A549 (cell line): ENCODE data around the gene DCAF15.

Experiments
- BCL3 ChIP-seq: fragments of >200 bp; sonication (Bioruptor Twin); formaldehyde crosslinking; IDR thresholded peaks from 3 replicates; pipeline ENCODE4 v1.6.1; 2016
- CBX8 ChIP-seq: fragments of 200-600 bp; sonication (generic); IDR thresholded peaks from 2 replicates; pipeline ENCODE4 v1.6.1; 2016
- CTCF ChIP-seq: fragments of >200 bp; sonication (Bioruptor Twin); formaldehyde crosslinking; IDR thresholded peaks from 3 replicates; pipeline ENCODE4 v1.5.1; 2016
- EP300 ChIP-seq, 2 experiments: fragments of >200 bp; sonication (Bioruptor Twin); formaldehyde crosslinking; IDR thresholded peaks; 2 replicates in 1 of 2; 3 replicates in 1 of 2; pipeline ENCODE4 v1.6.1; 2016 to 2017
- ESRRA ChIP-seq: fragments of 150-350 bp; IDR thresholded peaks from 2 replicates; pipeline ENCODE4 v1.6.1; 2014; ENCODE audit warnings: mild to moderate bottlenecking, low read length, borderline replicate concordance
- MYC ChIP-seq: IDR thresholded peaks from 2 replicates; pipeline ENCODE4 v1.6.1; 2012; ENCODE audit warnings: mild to moderate bottlenecking, inconsistent platforms, low read length, improper control_type of control experiment, borderline replicate concordance
- POLR2A ChIP-seq: IDR thresholded peaks from 2 replicates; pipeline ENCODE4 v1.6.1; 2012; ENCODE audit warnings: mild to moderate bottlenecking, low read length
- RAD21 ChIP-seq, 2 experiments: fragments of >200 bp in 1 of 2; sonication (Bioruptor Twin) in 1 of 2; formaldehyde crosslinking in 1 of 2; IDR thresholded peaks in 1 of 2; conservative IDR thresholded peaks in 1 of 2; 2 replicates in 1 of 2; 3 replicates in 1 of 2; pipeline ENCODE4 v1.6.1; 2012 to 2018; ENCODE audit warnings: inconsistent platforms in 1 of 2
- RCOR1 ChIP-seq: fragments of 150-350 bp; IDR thresholded peaks from 2 replicates; pipeline ENCODE4 v1.6.1; 2014; ENCODE audit warnings: antibody characterized with exemption, low read length, low read depth
- RFX5 ChIP-seq: fragments of 450-650 bp; IDR thresholded peaks from 2 replicates; pipeline ENCODE4 v1.7.1; 2014; ENCODE audit warnings: antibody characterized with exemption, mild to moderate bottlenecking, moderate library complexity
- USF2 ChIP-seq: fragments of 450-650 bp; IDR thresholded peaks from 2 replicates; pipeline ENCODE4 v1.6.1; 2014; ENCODE audit warnings: antibody characterized with exemption

GRCh38 chr19:13968383-13968935, 16.1 kb downstream of the DCAF15 start:
- TF ChIP-seq CTCF (no peak), POLR2A (no peak), EP300 (IDR thresholded peaks at IDR 0.05) (no peak), USF2 (no peak), MYC (no peak), BCL3 (no peak), RFX5 (no peak), CBX8 (no peak), RAD21 (conservative IDR thresholded peaks at IDR 0.05 in 1 of 2, IDR thresholded peaks at IDR 0.05 in 1 of 2) (no peak), ESRRA (no peak), RCOR1 (no peak)
